Tibial nerve (tissue), 4 donors: ENCODE data around the gene SCTR.

Experiments
- CTCF ChIP-seq, 5 experiments: fragments of 200-600 bp in 3 of 5; fragments of 450-650 bp in 2 of 5; sonication (generic) in 3 of 5; IDR thresholded peaks; one replicate each; pipeline ENCODE4 v1.5.1; 2016 to 2019; ENCODE audit warnings: antibody characterized with exemption in 5 of 5, mild to moderate bottlenecking in 3 of 5, moderate library complexity in 2 of 5
- EP300 ChIP-seq, 2 donors: sonication (generic); formaldehyde crosslinking; IDR thresholded peaks; one replicate each; pipeline ENCODE4 v1.6.1; 2017; ENCODE audit warnings: antibody characterized with exemption in 2 of 2, mild to moderate bottlenecking in 1 of 2
- POLR2A ChIP-seq, 2 donors: fragments of 450-650 bp; IDR thresholded peaks; one replicate each; pipeline ENCODE4 v1.6.1; 2017; ENCODE audit warnings: antibody characterized with exemption in 2 of 2, mild to moderate bottlenecking in 2 of 2, moderate library complexity in 2 of 2

- no peak for TF ChIP-seq EP300 (IDR thresholded peaks at IDR 0.05)
- TF ChIP-seq CTCF (IDR thresholded peaks at IDR 0.05): no peak
- no peak for TF ChIP-seq POLR2A (IDR thresholded peaks at IDR 0.05)
Measured at GRCh38 chr2:119519057-119519408, 5.2 kb downstream of the SCTR start.
